Activated CD8-positive, alpha-beta T cell treated with anti-CD3 and anti-CD28 coated beads for 36 hours (primary cell): ENCODE results near the gene LFNG. TPM values are rescaled to one million over a fixed set of nuclear protein-coding genes. Genes with fewer than 3 reads are reported as not detected.

ENCODE experiments used
- ATAC-seq: fragments of 200-7000 bp; cut with Tn5 transposase; one replicate; pipeline ENCODE4 v1.10.0; 2021; ENCODE audit warnings: mild to moderate bottlenecking, moderate library complexity
- CTCF ChIA-PET: fragments of 350-600 bp; sonication (Branson Sonifier 250); formaldehyde crosslinking; loops from one replicate; lab custom pipeline; 2021; ENCODE audit warnings: antibody characterized with exemption; lab: Charles Lee
- POLR2A ChIA-PET: fragments of 350-600 bp; sonication (Branson Sonifier 250); formaldehyde crosslinking; loops from one replicate; lab custom pipeline; 2021; ENCODE audit warnings: antibody characterized with exemption; lab: Charles Lee
- DNase-seq: peaks from one replicate; pipeline ENCODE4 v3.0.0-alpha.2; 2020
- H3K27ac Mint-ChIP-seq: one replicate; pipeline ENCODE4 v1.8.0; 2021; ENCODE audit warnings: mild to moderate bottlenecking, mixed read lengths
- H3K27me3 Mint-ChIP-seq: one replicate; pipeline ENCODE4 v1.8.0; 2021; ENCODE audit warnings: mixed read lengths
- H3K36me3 Mint-ChIP-seq: one replicate; pipeline ENCODE4 v1.8.0; 2021; ENCODE audit warnings: low read depth, mixed read lengths
- H3K4me1 Mint-ChIP-seq: one replicate; pipeline ENCODE4 v1.8.0; 2021; ENCODE audit warnings: low read depth, mixed read lengths
- H3K4me3 Mint-ChIP-seq: one replicate; pipeline ENCODE4 v1.8.0; 2021; ENCODE audit warnings: mild to moderate bottlenecking, moderate library complexity, mixed read lengths
- H3K9me3 Mint-ChIP-seq: one replicate; pipeline ENCODE4 v1.8.0; 2021; ENCODE audit warnings: mixed read lengths
- intact Hi-C: fragments of 100-400 bp; cut with micrococcal nuclease; formaldehyde crosslinking; loops from one replicate; pipeline ENCODE4 v1.10.0; 2022
- total RNA-seq, 2 experiments: library from RNA; stranded (reverse); gene quantifications; one replicate each; pipeline ENCODE4 v1.2.3, GENCODE V29; 2021
- TF ChIP-seq, protein P1 (sequence below): fragments of 200-600 bp; IDR thresholded peaks from one replicate; pipeline ENCODE4 v1.8.0; 2022; ENCODE audit warnings: antibody characterized with exemption, mild to moderate bottlenecking

The LFNG gene
- total RNA-seq, 2 experiments from 2014 or later = 50.6 TPM

DNA sequence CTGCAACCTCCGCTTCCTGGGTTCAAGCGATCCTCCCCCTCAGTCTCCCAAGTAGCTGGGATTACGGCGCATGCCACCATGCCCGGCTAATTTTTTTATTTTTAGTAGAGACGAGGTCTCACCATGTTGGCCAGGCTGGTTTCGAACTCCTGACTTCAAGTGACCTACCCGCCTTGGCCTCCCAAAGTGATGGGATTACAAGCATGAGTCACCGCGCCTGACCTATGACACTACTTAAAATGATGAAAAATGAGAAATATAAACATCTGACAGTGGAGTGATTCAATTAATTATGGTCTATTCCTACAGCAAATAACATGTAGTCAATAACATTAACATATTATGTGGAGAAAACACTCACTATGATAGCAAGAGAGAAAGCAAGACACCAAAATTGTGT, 33.5 kb downstream of the LFNG start:
- Mint-ChIP-seq H3K4me1 (peaks cover 33% of the 10 kb centered on the region), H3K27ac (peak overlapping the region; percentile 28), H3K4me3 (peak overlapping the region; percentile 88), H3K9me3 (no peaks in the 10 kb centered on the region), H3K36me3 (peaks cover 30% of the 10 kb centered on the region), H3K27me3 (no peaks in the 10 kb centered on the region)
- ChIA-PET POLR2A (no interaction called here), CTCF (interaction anchor here (1.1 to 1.5 kb wide), 3 partner anchors 83 to 213 kb away, joined by 3 read pairs; no protein-coding TSS in a partner anchor)
- TF ChIP-seq, protein P1, sequence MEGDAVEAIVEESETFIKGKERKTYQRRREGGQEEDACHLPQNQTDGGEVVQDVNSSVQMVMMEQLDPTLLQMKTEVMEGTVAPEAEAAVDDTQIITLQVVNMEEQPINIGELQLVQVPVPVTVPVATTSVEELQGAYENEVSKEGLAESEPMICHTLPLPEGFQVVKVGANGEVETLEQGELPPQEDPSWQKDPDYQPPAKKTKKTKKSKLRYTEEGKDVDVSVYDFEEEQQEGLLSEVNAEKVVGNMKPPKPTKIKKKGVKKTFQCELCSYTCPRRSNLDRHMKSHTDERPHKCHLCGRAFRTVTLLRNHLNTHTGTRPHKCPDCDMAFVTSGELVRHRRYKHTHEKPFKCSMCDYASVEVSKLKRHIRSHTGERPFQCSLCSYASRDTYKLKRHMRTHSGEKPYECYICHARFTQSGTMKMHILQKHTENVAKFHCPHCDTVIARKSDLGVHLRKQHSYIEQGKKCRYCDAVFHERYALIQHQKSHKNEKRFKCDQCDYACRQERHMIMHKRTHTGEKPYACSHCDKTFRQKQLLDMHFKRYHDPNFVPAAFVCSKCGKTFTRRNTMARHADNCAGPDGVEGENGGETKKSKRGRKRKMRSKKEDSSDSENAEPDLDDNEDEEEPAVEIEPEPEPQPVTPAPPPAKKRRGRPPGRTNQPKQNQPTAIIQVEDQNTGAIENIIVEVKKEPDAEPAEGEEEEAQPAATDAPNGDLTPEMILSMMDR = no peak
- ATAC-seq (no peak), DNase-seq (no peak)
- intact Hi-C loops = loop anchor here (10.0 kb wide), 1 partner anchor 82 kb away; the partner anchor contains the start of gene TTYH3

DNA sequence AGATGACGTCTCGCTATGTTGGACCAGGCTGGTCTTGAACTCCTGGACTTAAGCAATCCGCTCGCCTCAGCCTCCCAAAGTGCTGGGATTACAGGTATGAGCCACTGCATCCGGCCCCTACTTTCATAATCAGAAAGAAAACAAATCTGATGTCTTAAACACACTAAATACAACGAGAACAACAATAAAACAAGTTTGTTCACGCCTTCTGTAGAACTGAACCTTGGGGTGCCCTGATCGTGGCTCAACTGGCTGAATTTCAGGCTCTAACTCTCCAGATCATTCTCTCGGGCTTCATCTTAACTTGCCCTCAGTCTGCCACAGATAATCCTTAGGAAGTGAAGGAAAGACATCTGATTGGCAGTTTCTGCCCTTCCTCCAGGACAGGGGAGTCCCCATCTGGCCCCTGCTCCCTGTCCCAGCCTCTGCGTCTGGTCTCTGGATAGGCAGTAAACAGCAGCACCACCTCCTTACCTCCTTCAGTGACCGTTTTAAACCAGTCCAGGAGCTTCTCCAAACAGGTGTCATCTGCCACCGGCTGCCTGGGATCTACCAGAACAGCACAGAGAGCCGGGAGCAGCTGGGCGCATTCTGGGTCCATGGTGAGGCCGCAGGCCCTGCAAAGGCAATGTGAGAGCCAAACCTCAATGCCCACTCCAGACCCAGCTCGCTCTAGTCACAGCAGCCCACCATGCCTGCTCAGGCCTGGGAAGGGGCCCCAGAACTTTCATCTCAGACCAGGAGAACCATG, 34.4 kb downstream of the LFNG start:
- Mint-ChIP-seq H3K9me3 (no peaks in the 10 kb centered on the region), H3K27me3 (no peaks in the 10 kb centered on the region), H3K4me3 (peak overlapping the region; percentile 88), H3K27ac (peak overlapping the region; percentile 95), H3K36me3 (peaks cover 27% of the 10 kb centered on the region), H3K4me1 (peaks cover 35% of the 10 kb centered on the region)
- POLR2A ChIA-PET = interaction anchor here (0.7 to 0.8 kb wide), 3 partner anchors 12 to 44 kb away, joined by 3 to 5 read pairs (median 4); no protein-coding TSS in a partner anchor
- DNase-seq = no peak
- TF ChIP-seq, protein P1 = no peak
- CTCF ChIA-PET = interaction anchor here (0.9 to 1.5 kb wide), 4 partner anchors 9 to 156 kb away, joined by 3 read pairs; no protein-coding TSS in a partner anchor
- no peak for ATAC-seq
- intact Hi-C loops = loop anchor here (10.0 kb wide), 1 partner anchor 81 kb away; the partner anchor contains the start of gene TTYH3

DNA sequence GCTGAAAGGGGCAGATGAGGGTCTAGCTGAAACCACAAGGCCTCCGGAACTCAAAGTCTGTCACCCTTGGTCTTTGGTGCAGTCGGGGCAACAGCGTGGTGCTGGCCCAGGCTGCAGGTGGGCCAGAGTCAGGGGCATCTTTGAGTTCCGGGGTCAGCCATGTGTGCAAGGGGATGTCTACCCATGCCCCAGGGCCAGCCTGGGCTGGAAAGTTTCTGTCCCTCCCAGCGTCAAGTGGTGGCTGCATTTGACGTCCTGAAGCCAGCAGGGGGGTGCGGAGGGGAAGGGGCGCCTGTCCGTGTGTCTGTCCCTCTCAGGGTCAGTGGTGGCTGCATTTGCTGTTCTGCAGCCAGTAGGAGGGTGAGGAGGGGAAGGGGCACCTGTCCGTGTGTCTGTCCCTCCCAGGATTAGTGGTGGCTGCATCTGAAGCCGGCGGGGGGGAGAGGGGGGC, 35.1 kb downstream of the LFNG start:
- intact Hi-C loops = loop anchor here (10.0 kb wide), 1 partner anchor 80 kb away; the partner anchor contains the start of gene TTYH3
- TF ChIP-seq, protein P1 = no peak
- DNase-seq (no peak), ATAC-seq (no peak)
- CTCF ChIA-PET = interaction anchor here (0.9 to 1.0 kb wide), 2 partner anchors 8 to 26 kb away, joined by 3 read pairs; no protein-coding TSS in a partner anchor
- peak overlapping the region; percentile 95 for H3K27ac Mint-ChIP-seq
- POLR2A ChIA-PET = interaction anchor here (0.7 to 0.8 kb wide), 3 partner anchors 13 to 44 kb away, joined by 3 to 5 read pairs (median 4); no protein-coding TSS in a partner anchor
- peak overlapping the region; percentile 88 for H3K4me3 Mint-ChIP-seq
- no peaks in the 10 kb centered on the region for H3K9me3 Mint-ChIP-seq
- no peaks in the 10 kb centered on the region for H3K27me3 Mint-ChIP-seq
- peaks cover 22% of the 10 kb centered on the region for H3K36me3 Mint-ChIP-seq
- peaks cover 33% of the 10 kb centered on the region for H3K4me1 Mint-ChIP-seq

DNA sequence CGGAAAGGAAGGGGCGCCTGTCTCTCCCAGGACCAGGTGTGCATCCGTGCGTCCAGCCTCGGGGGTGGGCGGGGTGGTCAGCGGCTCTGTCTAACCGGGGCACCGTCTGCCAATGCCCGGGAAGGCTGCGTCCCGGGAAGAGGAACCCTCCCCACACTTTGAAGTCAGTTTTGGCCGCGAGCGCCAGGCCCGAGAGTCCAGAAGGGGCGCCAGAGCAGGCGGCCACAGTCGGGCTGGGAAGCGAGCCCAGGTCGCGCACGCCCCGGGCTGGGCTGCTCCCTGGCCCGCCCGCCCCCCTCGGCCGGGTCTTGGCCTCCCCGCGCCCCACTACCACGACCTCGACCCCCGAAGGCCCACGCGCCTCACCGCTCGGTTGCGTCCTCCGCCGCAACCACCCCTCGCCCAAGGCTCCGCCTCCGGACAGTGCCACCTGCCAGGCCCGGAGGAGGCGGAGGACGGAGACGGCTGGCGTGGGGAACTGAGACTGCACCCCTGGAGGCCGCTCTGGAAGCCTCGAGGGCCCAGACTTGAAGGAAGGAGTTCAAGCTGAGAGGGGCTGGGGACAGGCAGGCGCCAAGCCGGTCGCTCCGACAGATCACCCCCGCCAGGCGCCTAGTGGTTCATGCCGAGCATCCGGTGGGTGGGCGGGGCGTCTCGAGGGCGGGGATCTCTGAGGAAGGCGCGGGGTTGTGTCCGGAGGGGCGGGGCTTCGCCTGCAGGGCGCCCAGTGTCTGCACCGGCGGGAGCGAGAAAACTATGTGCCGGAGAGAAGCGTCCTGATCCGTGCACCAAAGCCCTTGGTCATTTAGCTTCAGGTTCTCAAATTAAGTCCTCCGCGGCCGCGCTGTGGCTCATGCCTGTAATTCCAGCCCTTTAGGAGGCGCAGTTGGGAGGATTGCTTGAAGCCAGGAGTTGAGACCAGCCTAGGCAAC, 35.8 kb downstream of the LFNG start, which contains the start of gene BRAT1:
TSS of gene BRAT1 (minus strand) at position 404 of the 932 bp plus-strand sequence. CDS start 1,093 bp downstream, outside the sequence.
- DNase-seq (peak; percentile 99), ATAC-seq (peak; percentile 92)
- H3K4me3 Mint-ChIP-seq = peak within 1 kb of the TSS; percentile 88
- intact Hi-C loops = loop anchor here (10.0 kb wide), 1 partner anchor 79 kb away; the partner anchor contains the start of gene TTYH3
- ChIA-PET POLR2A (interaction anchor here (0.8 kb wide), 2 partner anchors 13 to 15 kb away, joined by 3 to 4 read pairs; no protein-coding TSS in a partner anchor), CTCF (interaction anchor here (0.6 to 1.1 kb wide), 2 partner anchors 28 to 53 kb away, joined by 3 to 4 read pairs; no protein-coding TSS in a partner anchor)
- TF ChIP-seq, protein P1 = peak; percentile 73
- no peaks in the 10 kb centered on the region for H3K9me3 Mint-ChIP-seq
- no peaks in the 10 kb centered on the region for H3K27me3 Mint-ChIP-seq
- H3K4me1 Mint-ChIP-seq = peaks cover 36% of the 10 kb centered on the region
- peaks cover 21% of the 10 kb centered on the region for H3K36me3 Mint-ChIP-seq
- H3K27ac Mint-ChIP-seq = peak within 1 kb of the TSS; percentile 95
